HG03439 (cell line): ENCODE data around the gene TSPYL2.

Source experiments
- ATAC-seq: cut with Tn5 transposase; IDR thresholded peaks from one replicate; pipeline ENCODE4 v1.9.1; 2021; ENCODE audit warnings: mild to moderate bottlenecking, moderate library complexity; ENCODE audit not compliant: unreplicated experiment

TSPYL2 gene

GRCh38 chrX:53122013-53122412, 39.8 kb downstream of the TSPYL2 start:
- no peak for ATAC-seq

GRCh38 chrX:53125506-53125905, 43.3 kb downstream of the TSPYL2 start:
- no peak for ATAC-seq

- ATAC-seq = no peak
Measured at GRCh38 chrX:53126377-53126776, 44.2 kb downstream of the TSPYL2 start.

GRCh38 chrX:53128097-53128749, 46.1 kb downstream of the TSPYL2 start:
- ATAC-seq = no peak

- ATAC-seq = no peak
Measured at GRCh38 chrX:53133400-53133799, 51.2 kb downstream of the TSPYL2 start.

GRCh38 chrX:53135581-53135980, 53.4 kb downstream of the TSPYL2 start:
- no peak for ATAC-seq
